SH-SY5Y (cell line): ENCODE measurements around the gene UXS1.

Experiments used
- GATA2 ChIP-seq: IDR thresholded peaks from 2 replicates; pipeline ENCODE4 v1.6.1; 2011; ENCODE audit warnings: mild to moderate bottlenecking, low read depth, low read length
- GATA3 ChIP-seq: IDR thresholded peaks from 2 replicates; pipeline ENCODE4 v1.6.1; 2011; ENCODE audit warnings: low read depth, mild to moderate bottlenecking, low read length, moderate library complexity

GRCh38 chr2:106054880-106055655 is 139.0 kb downstream of the UXS1 start:
- TF ChIP-seq GATA3 = no peak
- TF ChIP-seq GATA2 = no peak
